Activated T-cell treated with anti-CD3 and anti-CD28 coated beads, Interleukin-2, amount 50 U/mL, for 1 hour (primary cell): ENCODE measurements around the gene RRM2.
"Not testable (repeated sequence)": the region's sequence is repeated elsewhere in the genome, so short reads cannot be mapped to it uniquely, and the experiment has no call there.

Experiments used
- DNase-seq: peaks from one replicate; pipeline ENCODE4 v3.0.0-alpha.2; 2020

RRM2 gene

GRCh38 chr2:10135296-10136089 is 13.0 kb downstream of the RRM2 start:
- DNase-seq: no peak

GRCh38 chr2:10136101-10136934 is 13.8 kb downstream of the RRM2 start:
- no peak for DNase-seq

GRCh38 chr2:10137053-10137843 is 14.7 kb downstream of the RRM2 start:
- no peak for DNase-seq

GRCh38 chr2:10139536-10139935 is 17.0 kb downstream of the RRM2 start:
- no peak for DNase-seq

GRCh38 chr2:10140841-10141610 is 18.5 kb downstream of the RRM2 start:
- no peak for DNase-seq

DNA sequence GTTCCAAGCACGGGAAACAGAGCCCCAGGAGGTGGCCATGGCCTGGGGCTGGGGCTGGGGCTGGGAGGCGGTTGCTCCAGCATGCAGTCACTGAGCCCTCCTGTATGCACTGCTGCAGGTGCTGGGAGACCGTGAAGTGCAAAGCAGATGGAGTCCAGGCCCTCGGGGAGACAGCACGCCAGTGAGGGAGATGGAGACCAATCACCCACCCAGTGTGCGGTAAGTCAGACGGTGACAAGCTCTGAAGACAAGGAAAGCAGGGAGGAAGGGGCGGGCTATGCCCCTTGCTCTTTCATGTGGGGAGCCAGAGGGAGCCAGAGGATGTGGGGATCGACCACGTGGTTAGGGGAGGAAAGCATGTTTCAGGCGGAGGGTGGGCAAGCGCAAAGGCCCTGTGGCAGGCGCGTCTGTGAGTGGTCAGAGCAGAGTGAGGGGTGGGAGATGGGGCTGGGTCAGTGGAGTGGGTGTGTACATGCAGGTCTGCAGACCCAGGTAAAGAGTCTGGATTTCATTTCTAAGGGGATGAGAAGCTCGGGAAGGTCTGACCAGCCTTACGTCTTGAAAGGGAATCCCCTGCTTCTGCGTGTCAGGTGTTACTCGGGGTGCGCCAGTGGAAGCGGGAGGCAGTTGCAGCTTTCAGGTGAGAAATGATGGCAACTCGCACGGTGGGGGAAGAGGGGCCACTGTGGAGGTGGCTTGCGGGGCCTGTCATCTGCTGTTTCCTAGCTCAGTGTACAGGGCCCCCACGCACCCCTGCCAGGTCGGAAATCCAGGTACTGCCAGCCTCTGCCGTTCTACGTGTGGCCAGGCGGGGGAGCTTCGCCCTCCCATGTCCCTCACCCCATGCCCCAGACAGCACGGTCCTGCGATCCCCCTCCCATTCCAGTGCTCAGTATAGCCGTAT is 19.4 kb downstream of the RRM2 start:
- DNase-seq: peak; percentile 35

DNA sequence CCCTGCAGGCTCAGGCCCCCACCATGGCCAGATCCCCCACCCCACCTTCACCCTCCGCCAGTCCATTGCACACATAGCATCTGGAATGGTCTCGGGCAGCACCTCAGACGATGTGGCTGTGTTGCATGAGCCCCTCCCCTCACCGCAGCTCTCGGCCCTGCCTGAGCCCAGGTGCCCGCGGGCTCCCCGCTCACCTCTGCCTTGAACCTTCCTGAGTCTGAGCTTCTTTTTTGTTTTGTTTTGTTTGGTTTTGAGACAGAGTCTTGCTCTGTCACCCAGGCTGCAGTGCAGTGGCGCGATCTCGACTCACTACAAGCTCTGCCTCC is 20.1 kb downstream of the RRM2 start:
- DNase-seq: no peak

GRCh38 chr2:10144771-10145518 is 22.4 kb downstream of the RRM2 start:
- no peak for DNase-seq

DNA sequence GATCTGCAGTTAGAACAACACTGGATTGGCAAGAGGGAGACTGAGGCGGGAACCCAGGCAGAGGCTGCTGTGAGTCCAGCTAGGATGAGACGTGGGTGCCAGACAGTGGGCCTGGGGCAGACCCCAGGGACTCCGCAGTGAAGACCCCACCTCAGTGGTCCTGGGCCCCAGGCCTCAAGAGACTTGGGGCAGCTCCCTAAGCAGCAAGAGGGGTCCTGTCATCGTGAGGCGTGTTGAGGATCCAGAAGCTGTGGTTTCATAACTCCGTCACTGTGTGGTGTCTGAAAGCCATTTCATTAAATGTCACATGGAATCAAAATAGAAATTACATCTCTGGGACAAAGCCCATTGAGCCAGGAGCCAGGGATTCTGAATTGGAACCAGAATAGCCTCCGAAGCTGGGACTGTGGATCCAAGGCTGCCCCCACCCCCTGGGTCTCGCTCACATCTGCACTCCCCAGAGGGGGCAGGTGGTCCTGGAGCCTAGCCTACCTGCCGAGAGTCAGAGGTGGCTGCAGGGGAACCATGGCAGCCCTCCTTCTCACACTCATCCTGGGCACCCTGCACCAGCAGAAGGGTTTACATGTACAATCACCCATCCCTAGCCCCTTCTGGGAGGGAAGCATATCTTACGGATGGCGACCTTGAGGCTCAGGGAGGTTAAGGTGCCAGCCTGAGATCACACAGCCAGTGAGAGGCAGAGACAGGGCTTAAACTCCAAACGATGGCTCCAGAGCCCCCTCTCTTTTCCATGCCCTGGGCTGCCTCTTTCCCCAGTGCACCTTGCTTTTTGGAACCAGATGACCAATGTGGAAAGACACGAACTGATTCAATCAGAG is 23.2 kb downstream of the RRM2 start:
- no peak for DNase-seq

DNA sequence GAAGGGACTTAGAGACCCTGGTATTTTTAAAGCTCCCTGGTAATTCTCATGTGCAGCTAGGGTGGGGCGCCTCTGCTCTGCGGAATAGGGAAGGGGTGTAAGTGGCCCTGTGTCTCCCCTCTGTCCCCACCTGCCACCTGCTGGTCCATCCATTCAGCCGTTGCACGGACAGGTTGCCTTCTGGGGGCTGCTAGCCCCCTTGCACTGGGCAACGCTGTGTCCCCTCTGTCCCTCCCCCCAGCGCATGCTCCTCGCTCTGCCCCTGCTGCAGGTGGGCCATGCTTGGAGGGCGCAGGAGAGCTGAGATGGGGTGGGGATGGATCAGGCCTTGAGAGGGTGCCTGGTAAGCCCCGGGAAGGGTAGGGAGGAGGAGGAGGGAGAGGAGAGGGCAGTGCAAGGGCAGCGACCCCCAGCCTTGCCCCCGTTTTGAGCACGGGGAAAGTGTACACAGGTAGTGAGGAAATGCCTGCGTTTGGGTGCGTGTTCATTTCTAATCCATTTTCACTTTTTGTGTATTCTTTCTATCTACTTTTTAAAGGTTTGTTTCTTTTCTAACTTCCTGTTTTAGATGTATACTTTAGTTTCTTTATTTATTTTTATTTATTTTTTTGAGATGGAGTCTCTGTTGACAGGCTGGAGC is 23.9 kb downstream of the RRM2 start:
- DNase-seq: no peak

- DNase-seq: not testable (repeated sequence)
These were observed 24.6 kb downstream of the RRM2 start for GRCh38 chr2:10147050-10147660.

- no peak for DNase-seq
These were observed 25.7 kb downstream of the RRM2 start for GRCh38 chr2:10148268-10148667.

DNA sequence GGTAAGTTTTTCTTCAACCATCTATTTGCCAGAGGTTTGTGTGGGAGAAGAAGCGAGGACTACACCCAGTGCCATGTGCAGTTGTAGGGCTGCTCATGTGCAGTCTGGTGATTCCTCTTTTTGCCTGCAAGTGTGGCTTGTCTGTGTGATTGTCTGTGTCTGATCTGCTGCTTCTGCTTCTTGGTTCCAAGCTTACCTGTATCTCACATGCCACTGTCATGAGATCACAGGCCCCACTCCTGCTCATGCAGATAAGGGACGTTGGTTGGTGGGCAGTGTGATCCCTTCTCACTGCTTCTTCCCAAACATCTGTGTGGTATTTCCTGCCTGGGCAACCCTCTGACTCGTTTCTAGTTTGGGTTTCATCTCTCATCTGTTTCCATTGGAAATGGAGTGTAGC is 27.1 kb downstream of the RRM2 start:
- DNase-seq: no peak

- no peak for DNase-seq
These were observed 27.9 kb downstream of the RRM2 start for GRCh38 chr2:10150436-10150835.

DNA sequence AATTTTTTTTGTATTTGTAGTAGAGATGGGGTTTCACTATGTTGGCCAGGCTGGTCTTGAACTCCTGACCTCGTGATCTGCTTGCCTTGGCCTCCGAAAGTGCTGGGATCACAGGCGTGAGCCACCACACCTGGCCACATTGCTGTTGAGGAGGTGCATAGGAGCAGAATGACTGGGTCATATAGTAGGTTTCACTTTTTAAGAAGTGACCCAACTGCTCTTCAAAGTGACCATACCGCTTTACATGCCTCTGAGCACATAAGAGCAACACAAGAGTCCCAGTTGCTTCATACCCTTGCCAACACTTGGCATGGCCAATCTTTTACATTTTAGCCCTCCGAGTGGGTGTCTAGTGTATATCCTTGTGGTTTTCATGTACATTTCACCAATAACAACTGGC is 28.9 kb downstream of the RRM2 start:
- no peak for DNase-seq

DNA sequence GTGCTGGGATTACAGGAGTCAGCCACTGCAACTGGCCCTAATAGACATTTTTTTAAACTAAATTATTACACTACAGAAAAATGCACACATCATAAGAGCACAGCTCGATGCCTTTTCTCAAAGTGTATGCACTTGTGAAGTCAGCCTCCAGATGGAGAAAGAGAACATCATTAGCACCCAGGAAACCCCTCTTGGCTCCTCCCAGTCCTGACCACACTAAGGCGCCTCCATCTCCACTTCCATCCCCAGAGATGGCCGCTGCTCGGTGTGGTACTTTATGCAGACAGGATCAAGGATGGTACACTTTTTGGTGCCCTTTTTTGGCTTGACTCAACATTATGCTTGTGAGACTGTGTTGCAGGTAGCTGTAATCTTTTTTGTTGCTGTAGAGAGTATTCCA is 34.8 kb downstream of the RRM2 start:
- DNase-seq: no peak

DNA sequence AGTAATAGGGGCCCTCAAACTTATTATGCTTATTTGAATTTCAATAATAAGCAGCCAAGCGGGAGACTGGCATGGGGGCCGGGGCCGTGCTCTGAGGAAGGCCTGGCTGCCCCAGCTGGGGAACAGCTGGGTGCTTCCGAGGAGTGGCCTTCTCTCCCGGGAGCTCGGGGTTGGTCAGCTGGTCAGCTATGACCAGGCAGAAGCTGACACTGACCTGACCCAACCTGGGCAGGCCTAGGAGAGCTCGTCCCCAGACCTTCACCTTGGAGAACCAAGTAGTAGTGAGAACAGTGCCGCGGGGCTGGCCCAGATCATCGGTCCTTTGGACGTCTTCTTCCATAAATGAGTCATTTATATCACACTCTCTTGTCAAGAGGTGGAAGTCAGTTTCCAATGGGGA is 36.1 kb downstream of the RRM2 start:
- DNase-seq: no peak

DNA sequence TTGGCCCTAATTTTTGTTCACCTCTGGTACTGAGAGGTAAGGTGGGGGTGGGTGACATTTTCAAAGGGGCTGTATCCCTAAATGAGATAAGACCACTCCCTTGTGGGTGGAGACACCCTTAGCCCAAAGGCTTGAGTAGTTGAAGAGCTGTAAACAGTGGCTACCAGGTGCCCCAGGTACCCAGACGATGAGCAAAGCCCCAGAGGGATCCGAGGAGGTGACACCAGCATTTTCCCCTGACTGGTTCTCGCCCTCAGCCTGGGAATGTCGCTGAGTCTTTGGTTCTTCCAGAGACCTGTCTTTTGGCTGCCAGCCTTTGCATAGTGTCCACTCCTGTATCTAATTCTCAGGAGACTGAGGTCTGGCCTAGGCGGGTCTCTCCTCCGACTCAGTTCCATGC is 36.5 kb downstream of the RRM2 start:
- no peak for DNase-seq

GRCh38 chr2:10159581-10160131 is 37.1 kb downstream of the RRM2 start:
- no peak for DNase-seq
